GM12864 (cell line): ENCODE measurements around the gene PIEZO2.

Source experiments
- DNase-seq: peaks from one replicate; pipeline ENCODE4 v3.0.0-alpha.2; 2011; ENCODE audit warnings: low read depth
- H3K4me3 ChIP-seq: 2 replicates; pipeline ENCODE4 v1.5.1; 2011; ENCODE audit warnings: mild to moderate bottlenecking, low read depth, low read length, control low read depth
- TF ChIP-seq, protein P1 (sequence below): IDR thresholded peaks from 2 replicates; pipeline ENCODE4 v1.5.1; 2011; ENCODE audit warnings: low read depth, mild to moderate bottlenecking, moderate library complexity, low read length, control low read depth, inconsistent platforms; ENCODE audit errors: missing control alignments

Gene PIEZO2

DNA sequence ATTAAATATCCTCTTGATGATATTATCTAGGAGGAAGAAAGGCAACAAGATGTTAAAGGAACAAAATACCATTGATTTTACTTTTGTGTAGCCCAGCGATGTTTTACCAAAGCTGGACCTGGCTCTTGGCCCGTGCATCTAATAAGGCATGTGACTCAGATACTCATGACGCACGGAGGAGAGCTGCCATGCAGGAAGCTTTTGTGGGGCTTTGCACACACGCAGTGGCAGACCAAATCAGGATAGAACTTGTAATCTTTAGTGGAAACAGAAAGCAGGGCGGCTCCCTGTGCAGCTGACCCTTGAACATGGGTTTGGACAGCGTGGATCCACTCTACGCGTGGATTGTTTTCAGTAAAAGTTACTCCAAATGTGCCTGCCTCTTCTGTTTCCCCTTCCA, 433.6 kb downstream of the PIEZO2 start:
- H3K4me3 ChIP-seq = no peak overlapping the region
- DNase-seq = no peak
- TF ChIP-seq, protein P1, sequence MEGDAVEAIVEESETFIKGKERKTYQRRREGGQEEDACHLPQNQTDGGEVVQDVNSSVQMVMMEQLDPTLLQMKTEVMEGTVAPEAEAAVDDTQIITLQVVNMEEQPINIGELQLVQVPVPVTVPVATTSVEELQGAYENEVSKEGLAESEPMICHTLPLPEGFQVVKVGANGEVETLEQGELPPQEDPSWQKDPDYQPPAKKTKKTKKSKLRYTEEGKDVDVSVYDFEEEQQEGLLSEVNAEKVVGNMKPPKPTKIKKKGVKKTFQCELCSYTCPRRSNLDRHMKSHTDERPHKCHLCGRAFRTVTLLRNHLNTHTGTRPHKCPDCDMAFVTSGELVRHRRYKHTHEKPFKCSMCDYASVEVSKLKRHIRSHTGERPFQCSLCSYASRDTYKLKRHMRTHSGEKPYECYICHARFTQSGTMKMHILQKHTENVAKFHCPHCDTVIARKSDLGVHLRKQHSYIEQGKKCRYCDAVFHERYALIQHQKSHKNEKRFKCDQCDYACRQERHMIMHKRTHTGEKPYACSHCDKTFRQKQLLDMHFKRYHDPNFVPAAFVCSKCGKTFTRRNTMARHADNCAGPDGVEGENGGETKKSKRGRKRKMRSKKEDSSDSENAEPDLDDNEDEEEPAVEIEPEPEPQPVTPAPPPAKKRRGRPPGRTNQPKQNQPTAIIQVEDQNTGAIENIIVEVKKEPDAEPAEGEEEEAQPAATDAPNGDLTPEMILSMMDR = no peak

DNA sequence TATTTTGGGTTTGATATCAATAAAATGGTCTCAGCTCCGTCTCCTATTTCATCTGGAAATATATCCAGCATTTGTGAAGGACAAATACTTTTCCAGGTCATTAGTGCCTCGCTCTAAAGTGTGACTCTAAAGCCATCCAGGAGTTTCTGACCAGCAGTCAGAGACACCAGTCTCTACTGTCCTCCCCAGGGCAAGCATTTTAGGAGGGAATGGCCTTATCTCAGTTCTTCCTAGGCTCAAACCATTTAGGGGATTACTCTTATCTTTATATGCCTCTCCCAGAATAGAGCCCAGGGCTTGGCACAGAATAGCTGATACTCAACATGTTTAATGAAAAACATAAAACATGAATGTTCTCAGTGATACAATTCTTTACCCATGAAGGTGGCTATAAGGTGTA, 436.0 kb downstream of the PIEZO2 start:
- DNase-seq = no peak
- TF ChIP-seq, protein P1 = no peak
- no peak overlapping the region for H3K4me3 ChIP-seq

DNA sequence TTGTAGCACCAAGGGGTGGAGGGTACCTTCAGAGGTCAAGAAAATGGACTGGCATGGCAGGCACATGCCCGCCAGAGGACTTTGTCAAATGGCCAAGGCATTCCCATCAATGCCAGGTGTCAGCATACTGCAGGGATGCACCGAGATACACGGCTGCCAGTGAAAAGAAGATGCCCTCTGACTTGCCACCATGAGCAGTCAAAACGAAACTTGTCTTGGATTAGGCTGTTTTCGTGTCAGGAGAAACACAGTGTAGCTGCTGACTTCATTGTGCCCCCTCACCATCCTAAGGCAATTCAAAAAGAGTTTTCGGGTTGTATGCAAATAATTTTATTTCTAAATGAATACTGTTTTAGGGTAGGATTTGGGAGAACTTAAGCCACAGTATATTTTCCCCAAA, 442.1 kb downstream of the PIEZO2 start:
- TF ChIP-seq, protein P1 = no peak
- DNase-seq = no peak
- H3K4me3 ChIP-seq = no peak overlapping the region

DNA sequence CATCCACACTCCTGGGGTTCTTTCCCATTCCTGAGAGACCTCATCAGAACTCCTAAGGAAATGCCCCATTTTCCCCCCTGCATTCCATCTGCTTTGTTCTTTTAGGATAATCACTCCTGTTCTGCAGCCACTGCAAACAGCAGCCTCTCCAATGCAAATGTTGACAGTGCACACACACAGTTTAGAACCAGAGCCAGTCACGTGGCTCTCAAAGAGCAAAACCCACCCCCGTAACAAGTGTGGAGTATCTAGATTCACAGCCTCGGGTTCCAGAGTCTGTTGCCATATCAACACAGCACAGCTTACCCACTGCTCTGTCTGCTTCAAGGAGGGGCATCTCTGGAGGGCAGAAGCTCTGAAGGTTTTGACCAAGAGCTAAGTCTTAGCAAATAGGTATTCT, 443.6 kb downstream of the PIEZO2 start:
- TF ChIP-seq, protein P1 = no peak
- no peak overlapping the region for H3K4me3 ChIP-seq
- DNase-seq = no peak

DNA sequence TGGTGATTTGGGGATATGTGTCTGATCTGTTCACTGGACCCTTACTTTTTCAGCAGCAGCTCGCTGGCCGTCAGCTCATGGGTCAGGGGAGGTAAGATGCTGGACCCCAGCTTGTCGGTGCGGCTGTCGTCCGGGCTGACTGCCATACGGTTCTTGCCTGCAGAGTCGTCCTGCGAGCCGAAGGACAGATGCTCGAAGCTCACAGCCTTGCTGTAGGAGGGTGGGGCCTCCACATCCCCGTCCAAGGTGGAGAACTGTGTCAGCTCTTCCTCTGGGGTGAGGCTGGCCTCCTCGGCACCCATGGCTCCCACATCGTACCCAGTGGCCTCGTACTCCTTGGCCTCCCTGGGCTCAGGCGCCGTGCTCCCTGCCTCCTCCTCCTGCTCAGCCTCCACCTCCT, 444.1 kb downstream of the PIEZO2 start:
- TF ChIP-seq, protein P1 = no peak

DNA sequence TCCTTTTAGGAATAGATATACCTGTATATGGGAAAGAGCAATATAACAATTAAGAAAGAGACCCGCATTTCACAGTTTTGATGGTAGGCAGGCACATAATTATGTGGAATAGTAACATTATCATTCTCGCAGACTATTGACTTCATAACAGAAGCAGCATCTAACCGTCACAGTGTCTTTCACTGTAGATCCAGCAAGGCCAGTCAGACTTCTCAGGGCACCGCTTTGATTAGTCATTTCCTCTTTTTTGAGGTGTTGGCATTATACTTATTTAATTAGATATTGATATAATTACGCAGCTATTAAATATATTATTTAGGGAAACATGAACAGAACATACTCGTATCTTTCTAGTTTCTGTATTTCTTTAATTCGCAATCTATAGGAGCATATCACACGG, 447.2 kb downstream of the PIEZO2 start:
- DNase-seq = no peak
- TF ChIP-seq, protein P1 = no peak
- H3K4me3 ChIP-seq = no peak overlapping the region

More for the DNA sequence above, 444.1 kb downstream of the PIEZO2 start:
- no peak overlapping the region for H3K4me3 ChIP-seq
- DNase-seq = no peak

DNA sequence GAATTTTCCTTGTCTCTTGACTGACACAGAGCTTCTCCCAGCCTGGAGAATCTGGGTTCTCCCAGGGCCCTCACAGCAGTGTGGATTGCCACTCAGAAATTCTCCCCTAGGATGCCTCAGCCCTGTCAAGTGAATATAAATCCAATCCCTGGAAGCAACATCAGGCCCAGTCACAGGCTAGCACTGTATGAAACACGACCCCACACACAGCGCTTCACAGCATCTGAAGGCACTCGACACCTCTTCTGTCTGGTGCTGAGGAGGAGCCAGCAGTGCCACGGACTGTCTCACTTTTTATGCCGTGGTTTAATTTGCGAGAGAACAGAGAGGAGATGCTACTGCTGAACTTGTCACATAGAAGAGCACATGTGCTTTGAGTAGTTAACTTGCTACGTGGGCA, 459.0 kb downstream of the PIEZO2 start:
- no peak overlapping the region for H3K4me3 ChIP-seq
- TF ChIP-seq, protein P1 = no peak
- no peak for DNase-seq
